Stimulated activated CD8-positive, alpha-beta memory T cell treated with anti-CD3 and anti-CD28 coated beads, Interleukin-4, amount 100 ng/mL, for 24 hours (primary cell): Measurements from ENCODE around the gene NT5DC3.

Source experiments
- DNase-seq: peaks from one replicate; pipeline ENCODE4 v3.0.0-alpha.2; 2020; ENCODE audit warnings: low read depth

NT5DC3 gene

DNA sequence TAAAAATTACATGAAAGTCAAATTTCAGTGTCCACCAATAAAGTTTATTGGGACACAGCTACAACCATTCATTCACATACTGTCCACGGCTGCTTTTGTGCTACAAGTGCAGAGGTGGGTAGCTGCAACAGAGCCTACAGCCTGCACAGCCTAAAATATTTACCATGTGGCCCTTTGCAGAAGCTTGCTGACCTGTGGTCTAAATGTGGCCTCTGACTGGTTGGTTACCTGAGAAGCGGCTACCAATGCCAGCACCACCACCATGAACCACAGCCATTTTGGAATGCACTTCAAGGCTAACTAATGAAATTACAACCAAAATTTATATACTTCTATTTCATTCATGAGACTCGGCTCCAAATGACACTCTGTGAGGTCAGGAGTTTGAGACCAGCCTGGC lies 58.6 kb downstream of the NT5DC3 start:
- DNase-seq = no peak

DNA sequence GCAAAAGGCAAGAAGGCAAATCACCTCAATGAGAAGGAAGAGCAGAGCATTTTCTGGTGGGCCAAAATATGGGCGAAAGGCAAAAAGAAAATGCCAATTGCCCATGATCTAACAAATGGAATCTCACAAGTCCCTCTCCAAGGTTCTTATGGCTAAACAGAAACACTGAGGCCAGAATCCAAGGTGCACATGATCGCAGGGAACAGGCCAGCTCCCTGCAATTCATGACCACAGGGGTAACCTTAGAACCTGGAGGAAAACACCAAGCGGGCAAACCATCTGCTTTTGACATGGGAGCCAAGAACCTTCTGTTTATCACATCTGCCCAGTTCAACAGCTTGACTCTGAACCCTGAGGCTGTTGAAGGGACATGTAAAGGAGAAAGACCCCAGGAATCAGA lies 60.0 kb downstream of the NT5DC3 start:
- DNase-seq = no peak

DNA sequence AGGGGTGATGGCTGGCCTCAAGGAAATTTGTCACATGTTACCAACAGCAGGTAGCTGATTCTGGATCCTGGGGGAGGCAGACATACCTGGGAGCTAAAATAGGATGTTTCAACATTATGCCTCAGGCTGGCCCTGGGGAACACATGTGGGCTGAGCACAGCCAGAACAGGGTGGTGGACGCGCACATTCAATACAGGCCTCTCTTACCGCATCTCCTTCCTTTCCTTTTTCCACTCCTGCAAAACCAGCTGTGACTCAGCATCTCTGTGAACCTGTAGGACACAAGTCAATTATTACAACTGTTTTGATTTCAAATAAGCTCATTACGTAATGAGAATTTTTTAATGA lies 61.0 kb downstream of the NT5DC3 start:
- DNase-seq = no peak

DNA sequence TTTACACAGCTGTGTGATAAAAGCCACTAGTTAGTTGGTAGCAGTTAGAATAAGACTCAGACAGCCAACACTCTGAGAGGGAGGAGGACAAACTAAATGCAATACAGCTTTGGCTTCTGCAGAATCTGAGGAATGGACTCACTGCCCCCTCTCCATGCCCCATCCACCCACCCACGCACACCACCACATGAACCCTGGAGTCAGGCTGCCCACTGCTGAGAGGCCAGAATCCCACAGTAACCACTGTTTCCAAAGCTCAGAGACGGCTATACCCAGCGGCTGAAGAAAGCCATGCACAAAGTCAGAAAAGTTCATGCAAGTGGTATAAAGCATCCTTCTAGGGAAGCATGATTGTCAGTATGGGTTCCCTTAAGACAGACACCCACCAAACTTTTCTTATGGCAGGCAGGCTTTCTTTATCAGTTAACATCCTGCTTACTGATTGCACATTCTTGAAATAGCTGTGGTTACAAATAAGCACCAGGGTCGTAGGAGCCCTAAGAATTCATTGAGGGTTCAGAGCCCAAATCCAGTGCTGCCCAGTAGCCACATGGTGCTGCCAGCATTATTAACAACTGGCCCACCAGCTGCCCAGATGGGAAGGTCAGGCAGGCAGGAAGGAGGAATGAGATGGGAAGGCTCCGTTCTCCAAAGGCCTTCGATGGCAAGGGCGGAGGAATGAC lies 61.5 kb downstream of the NT5DC3 start:
- DNase-seq = no peak

DNA sequence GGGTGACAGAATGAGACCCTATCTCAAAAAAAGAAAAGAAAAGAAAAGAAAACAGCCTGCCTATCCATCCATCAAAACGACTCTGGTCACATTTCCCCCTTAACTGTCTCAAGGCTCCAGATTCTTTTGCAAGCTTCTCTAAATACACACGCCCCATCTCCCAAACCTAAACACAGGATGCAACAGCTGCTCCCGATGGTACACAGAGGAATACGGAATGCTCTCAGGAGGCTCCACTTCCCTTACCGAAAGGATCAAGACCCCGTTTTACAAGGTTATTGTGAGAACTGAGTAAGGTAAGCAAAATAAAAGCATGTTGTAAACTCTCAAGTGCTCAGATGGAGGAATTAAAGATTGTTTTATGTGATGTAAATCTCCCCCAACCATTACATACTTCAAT lies 62.3 kb downstream of the NT5DC3 start:
- DNase-seq = no peak

DNA sequence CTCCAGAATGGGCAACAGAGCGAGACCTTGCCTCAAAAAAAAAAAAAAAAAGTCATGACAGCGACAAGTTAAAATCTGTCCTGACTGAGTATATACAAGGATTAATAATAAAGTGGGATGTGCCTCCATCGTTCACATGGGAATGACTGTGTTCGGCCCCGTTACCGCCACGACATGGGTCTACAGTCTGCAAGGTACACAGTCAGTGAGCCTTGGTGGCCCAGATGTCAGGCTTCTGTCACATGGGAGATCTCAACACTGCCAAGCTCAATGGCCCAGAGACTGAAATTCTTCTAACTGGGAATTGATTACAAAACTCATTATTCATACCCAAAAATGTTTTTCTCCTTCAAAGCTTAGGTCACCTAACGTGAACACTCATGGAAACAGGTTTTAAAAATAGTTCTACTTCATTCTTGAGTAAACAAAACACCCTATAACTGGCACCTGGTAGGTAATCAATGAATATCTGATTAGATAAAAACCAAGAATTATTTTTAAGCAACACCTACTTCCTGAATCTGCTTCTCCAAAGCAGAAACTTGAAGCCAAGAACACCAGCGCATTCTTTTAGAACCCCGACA lies 66.0 kb downstream of the NT5DC3 start:
- DNase-seq = no peak

DNA sequence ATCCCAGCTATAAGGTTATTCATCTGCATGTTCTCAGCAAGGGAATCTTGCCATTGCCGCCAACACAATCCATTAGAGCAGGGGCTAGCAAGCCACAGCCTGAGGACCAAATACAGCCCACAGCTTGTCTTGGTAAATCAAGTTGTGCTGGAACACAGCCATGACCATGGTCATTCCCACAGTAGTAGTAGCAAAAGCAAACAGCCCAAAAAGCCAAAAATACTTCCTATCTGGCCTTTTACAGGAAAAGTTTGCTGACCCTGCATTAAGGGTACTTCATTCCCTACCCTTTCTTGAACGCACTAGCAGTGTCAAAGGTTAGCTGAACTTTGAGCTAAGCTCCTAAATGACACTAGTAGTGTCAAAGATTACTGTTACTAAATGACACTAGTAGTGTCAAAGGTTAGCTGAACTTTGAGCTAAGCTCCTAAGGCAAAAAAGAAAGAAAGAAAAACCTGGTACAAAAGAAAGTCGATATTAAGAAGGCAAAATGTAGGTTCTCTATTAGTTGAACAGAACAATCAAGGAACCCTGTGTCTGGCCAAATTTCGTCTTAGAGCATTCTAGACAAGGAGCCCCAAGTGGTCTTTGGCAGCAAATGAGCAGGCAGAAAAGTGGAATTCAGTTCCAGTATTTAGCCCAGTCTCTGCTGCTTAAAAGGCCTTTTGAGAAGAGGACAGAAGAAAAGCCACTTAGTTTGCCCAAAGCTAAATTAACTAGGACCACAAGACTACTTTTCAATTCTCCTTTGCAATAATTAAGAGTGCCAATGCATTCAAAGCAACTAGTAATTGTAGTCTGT lies 67.7 kb downstream of the NT5DC3 start:
- no peak for DNase-seq

DNA sequence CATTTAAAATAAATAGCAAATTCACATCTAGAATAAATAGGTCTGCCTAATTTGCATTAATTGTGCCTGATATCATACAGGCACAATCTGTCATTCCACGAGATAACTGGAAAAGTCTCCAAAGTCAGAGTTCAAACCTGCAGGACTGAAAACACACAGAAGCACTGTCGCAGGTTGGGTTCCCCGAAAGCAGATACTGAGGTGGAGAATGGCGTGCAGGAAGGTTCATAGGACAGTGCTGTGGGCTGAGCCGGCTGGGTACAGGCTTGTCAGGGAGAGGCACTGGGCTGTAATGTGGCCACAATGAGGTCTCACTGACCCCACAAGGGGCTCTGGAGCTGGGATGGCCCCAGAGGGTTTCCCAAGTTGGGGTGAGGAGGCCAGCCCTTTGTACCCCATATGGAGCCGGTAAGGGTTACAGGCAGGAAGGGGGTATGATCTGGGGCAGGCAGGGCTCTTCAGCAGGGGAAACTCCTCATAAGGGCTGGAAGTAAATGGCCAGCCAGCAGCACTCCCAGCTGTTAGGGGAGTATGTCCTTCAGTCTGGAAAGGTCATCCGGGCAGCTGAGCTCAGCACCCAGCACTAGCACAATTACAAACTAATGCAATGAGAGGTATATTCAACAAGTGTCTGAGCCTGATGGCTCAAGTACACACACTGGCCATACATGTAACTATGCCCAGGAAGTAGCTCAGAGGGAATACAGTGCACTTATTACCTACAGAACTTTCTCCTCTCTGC lies 68.5 kb downstream of the NT5DC3 start:
- DNase-seq = no peak

DNA sequence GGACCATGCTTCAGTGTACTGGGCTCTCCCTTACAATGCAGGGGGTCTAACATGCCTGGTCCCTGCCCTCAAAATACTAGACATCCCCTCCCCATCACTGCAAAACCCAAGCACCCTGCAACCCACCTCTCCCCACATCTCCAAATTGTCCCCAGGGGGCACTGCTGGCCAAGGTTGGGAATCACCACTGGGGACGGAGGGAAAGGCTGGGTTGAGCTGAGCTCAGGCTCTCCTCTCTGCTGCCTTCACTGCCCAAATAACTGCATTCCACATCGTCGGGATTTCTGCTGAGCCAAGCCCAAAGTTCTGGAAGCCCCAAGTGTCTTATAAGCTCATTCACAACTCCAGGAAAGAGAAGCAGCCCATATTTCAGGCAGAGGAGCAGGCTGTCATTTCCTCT lies 69.6 kb downstream of the NT5DC3 start:
- no peak for DNase-seq

DNA sequence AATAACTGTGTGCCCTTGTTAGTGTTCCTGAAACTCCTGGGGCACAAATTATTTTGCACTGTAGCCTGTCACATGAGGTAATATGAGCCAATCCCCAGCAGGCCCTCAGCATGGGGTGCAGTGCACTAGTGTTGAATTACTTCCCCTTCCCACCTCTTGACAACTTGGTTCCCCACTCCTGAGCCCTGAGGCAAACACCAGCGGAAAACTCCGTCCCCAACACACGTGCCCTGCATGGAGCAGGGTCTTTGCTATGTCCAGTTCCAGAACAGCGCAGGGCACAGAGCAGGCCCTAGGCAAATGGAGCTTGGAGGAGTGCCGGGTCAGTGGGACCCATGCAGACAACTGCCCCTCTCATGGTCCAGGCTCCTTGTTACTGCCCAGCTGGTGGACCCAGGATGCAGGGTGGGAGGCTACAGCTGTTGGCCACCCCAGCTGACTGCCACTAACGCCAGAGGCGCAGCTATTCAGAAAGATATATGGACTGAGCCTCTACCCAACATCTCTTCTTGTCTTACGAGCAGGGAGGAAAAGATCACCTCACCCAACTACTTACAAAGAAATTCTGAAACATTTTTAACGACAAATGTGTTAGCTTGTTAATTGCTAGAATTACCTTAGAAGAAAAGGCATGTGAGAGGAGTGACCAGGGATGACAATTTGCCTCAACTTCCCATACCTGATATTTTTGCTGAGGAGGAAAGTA lies 71.6 kb downstream of the NT5DC3 start:
- DNase-seq = no peak

DNA sequence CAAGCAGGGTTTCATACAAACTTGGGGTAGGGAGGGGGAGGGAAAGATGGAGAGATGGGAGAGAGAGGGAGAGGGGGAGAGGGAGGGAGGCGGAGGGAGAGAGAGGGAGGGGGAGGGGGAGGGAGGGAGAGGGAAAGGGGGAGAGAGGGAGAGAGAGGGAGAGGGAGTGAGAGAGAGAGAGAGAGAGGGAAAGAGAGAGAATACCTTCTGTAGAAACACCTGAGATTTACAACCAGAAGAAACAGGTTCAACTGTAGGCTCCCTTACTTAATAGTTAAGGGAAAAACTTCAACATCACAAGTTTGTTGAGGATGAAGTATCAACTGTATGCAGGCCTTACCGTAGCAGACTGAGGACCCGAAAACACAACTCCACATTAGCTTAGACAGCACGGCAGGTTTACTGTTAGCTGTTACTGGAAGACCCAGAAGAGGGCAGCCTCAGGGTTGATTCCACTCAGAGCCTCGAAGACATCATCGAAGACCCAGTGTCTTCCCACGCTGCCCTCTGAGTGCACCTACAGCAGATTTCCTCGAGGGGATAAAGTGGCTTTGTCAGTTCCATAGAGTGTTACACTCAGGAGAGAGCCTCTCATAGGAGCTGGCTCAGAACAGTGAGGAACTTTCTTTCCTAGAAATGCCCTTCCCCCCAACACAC lies 72.4 kb downstream of the NT5DC3 start:
- no peak for DNase-seq

DNA sequence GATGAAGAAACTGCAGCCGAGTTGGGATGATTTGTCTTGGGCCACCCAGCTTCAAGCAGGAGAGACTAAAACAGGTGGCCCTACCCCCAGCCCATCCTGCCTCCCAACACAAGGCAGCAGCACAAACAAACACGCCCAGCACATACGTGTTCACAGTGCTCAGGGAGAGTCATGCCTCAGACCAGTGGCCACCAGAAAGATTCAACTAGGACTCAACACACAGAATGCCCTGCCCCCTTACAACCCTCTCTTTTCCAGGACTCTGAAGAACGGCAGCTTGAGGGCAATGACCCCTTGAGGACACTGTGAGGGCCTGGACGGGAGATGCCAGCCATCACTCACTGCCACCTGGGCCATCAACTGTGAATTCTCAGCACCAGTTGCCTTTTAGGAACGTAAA lies 75.0 kb downstream of the NT5DC3 start:
- DNase-seq = no peak

DNA sequence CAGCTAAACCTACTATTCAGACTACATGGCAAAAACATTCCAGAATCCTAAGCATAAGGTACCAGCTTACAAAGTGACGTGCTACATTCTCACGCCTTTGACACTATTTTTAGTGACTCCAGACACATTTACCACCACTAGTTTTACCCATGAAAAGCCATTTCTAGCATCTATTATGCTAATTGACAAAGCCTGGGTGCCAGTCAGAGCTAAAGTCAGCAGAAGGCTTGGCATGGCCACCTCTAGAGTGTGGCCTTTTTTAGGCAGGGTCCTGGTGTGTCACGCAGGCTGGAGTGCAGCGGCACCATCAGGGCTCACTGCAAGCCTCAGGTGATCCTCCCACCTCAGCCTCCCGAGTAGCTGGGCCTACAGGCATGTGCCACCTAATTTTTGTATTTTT lies 75.7 kb downstream of the NT5DC3 start:
- DNase-seq = no peak

DNA sequence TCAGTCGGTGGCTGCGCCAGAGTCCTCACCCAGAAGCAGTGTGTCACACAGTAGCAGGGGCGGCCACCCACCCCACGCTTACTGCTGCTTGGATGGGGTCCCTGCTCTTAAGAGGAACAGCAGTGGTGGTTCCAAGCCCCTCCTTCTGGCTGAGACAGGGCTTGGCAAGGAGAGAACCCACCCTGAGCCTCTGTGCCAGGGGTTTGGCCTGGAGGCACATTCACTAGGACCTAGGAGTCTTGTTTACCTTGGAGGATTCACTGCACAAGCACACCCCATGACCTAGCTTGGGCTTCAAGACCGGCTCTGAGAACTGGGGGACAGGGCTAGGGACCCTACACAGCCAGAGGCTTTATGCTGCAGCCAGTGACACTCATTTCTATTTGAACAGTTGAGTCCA lies 78.6 kb downstream of the NT5DC3 start:
- no peak for DNase-seq

DNA sequence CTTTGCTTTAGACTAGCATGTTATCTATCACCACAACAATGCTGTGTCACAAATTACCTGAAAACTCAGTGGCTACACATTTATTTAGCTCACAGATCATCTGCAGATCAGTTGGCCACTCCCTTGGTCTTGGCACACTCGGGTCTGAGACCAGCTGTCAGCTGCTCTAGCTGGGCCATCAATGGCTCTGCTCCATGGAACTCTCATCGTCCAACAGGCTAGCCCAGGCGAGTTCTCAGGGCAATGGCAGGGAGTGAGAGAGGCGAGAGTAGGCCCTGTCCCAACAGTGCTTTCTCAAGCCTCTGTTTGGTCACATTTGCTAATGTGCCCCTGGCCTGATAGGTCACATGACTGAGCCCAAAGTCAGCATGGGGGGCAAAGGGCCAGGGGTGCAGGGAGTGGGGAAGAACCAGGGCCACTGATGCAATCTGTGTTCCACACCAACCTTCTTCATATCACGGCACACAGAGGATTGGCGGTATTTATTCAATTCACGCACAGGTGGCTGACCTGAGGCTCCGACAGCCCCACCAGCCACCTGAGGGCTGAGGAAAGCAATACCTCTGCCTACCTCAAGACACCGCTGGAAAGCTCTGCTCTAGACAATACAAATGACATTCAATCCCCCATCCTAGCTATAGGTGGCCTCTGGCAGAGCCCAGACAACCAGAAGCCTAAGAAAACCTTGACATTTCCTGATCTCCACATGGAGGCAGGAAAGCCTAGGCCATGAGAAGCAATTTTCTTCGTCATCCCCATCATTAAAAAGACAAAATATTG lies 82.5 kb downstream of the NT5DC3 start:
- DNase-seq = no peak

DNA sequence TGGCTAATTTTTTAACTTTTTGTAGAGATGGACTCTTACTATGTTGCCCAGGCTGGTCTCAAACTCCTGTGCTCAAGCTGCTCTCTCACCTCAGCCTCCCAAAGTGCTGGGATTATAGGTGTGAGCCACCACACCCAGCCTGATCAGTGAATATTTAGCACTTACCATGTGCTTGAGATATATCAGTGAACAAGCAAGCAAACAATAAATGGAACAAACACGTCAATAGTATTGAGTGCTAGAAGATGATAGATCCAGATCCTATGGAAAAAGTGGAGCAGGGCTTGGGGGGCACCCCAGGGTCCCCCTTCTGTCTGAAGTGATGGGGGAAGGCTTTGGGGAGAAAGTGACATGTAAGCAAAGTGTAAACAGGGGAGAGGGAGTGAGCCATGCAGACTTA lies 83.8 kb downstream of the NT5DC3 start:
- no peak for DNase-seq

DNA sequence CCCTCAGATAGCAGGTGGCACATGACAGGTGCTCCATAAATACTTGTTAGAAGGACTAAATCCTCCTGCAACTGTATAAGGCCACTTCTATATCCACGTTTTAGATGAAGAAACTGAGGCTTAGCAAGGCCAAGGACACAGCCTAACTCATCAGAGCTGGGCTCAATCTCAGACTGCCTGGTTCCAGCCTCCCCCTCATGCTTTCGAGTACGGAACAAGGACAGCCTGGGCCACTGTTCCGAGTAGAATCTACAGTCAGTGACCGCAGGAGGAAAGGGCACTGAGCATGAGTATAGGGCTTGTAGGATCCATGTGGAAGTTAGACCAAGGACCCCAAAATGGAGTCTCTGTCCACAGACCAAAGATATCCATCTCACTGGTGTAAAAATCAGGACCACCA lies 84.6 kb downstream of the NT5DC3 start:
- DNase-seq = no peak

DNA sequence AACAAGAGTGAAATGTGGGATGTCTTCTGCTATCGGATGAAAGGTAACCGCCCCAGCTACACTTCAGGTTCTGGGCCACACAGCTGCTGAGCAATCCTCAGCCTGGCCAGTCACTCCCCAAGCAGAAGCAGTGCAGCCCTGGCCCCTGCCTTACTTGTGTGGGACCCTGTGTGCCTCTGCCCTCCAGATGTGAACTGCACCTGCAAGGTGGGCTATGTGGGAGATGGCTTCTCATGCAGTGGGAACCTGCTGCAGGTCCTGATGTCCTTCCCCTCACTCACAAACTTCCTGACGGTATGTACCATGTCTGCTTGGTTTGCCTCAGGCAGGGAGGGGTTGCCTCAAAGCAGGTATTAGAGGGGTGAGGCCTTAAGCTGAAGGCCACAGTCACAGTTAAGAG lies 85.6 kb downstream of the NT5DC3 start:
- DNase-seq = no peak

DNA sequence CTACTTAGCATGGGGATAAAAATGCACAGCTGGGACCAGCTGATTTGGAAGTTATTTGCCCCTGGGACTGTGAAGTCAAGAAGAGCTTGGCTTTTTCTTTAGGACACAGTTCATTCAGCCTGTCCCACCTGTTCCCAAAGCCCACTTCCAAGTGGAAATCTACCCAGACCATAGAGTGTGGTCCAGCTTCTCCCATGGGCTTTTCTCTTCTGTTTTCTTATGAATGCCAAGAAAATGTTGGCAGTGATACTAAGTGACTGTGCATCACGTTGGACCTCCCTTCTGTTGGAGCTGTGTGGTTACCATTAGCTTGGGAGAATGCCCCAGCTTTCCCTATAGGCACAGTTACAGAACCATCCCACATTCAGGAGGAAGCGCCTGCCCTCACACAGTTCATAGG lies 89.4 kb downstream of the NT5DC3 start:
- DNase-seq = no peak

DNA sequence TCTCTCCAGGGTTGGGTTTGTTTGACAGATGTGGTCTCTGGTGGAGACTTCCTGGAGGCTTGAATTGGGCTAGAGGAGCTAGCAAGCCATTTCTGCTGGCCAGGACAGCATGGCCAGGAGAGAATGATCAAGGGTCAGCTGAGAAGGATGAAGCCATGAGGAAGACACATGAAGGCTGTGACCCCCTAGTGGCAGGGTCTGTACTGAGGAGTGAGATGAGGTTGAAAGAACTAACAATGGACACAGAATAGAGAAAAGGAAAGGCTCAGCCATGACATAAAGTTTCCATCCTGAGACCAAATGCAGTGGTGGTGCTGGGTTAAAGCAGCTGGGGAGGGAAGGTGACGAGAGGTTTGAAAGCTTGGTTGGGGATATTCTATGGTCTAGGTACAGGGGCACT lies 89.9 kb downstream of the NT5DC3 start:
- DNase-seq = no peak

DNA sequence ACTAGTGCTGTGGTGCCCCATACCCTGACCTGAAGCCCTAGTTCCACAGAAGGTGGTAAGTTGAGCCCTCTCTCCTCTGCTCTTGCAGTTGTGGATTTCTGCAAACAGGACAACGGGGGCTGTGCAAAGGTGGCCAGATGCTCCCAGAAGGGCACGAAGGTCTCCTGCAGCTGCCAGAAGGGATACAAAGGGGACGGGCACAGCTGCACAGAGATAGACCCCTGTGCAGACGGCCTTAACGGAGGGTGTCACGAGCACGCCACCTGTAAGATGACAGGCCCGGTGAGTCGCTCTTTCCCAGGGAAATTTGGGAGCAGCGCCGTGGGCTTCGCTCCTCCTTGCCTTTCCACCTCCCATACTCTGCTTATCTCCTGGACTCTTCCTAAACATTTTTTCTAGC lies 92.2 kb downstream of the NT5DC3 start:
- no peak for DNase-seq
